Activated CD8-positive, alpha-beta memory T cell treated with anti-CD3 and anti-CD28 coated beads for 1 hour (primary cell): ENCODE results near the gene NOS1AP.

Experiments
- DNase-seq, 2 donors: peaks; one replicate each; pipeline ENCODE4 v3.0.0-alpha.2; 2020; ENCODE audit warnings: low read depth in 1 of 2; ENCODE audit errors: extremely low read depth in 1 of 2

NOS1AP gene

DNA sequence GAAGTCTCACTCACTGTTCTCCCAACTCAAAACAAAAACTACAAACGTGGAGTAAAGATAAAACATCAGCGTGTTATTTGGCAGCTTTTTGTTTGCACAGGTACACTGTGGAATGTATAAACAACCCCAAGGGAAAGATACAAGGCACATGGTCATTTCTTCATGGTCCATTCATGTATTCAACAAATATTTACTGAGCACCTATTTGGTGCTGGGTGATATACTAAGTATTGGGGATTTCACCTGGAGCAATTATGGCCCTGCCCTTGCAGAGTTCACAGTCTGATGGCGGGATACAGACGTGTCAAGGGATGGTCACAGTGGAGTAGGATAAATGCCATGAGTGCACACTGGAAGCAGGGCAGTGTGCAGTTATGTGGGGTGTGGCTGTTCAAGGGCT is 171.1 kb downstream of the NOS1AP start:
- no peak for DNase-seq

DNA sequence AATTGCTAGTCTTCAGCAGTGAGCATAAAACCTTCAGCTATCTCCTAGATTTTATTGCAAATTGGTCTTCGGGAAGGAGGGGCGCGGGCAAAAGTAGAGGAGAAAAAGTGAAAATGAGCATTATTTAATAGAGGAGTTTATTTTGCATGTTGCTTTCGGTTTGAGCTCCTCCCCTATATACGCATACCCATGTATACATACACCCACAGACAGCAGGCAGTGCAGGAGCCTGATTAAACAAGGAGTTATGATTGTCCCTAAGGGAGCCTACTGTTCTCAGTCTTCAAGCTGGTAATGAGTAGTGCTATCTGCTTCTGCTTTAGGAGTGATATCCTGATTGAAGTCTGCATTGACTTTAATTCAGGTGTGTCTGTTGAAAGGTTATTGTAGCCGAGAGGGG is 173.3 kb downstream of the NOS1AP start:
- DNase-seq: no peak

GRCh38 chr1:162248854-162249535 is 179.5 kb downstream of the NOS1AP start:
- DNase-seq: no peak

GRCh38 chr1:162250004-162250730 is 180.7 kb downstream of the NOS1AP start:
- no peak for DNase-seq

DNA sequence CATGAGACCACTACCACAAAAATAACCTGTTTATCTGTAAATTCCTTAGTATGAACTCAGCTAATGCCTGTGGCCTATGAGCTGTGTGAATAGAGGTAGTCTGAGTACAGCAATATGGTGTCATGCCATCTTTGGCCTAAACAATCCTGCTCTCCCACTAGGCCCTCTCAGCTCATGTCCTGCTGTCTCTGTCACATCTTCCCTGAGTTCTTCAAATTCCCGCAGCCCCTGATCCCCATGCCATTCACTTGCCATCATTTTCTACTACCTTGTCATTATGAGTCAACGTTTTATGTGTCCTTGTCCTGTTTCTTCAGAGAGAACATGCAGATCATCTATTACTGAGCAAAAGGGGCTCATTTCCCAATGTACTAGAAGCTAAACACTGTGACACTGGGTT is 181.6 kb downstream of the NOS1AP start:
- no peak for DNase-seq

DNA sequence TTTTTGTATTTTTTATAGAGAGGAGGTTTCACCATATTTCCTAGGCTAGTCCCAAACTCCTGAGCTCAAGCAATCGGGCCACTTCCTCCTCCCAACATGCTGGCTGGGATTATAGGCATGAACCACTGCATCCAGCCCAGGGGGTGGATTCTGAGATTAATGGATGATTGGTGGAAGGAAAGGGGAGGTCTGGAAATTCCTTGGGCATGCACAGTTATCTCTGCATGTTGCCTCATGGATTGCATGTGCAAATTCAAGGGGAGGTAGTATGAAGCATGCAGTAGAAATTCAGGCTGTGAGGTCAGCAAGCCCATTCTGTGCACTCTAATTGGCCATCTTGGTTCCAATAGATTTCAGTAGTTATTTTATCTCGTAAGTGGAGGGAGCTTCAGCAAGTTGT is 182.7 kb downstream of the NOS1AP start:
- no peak for DNase-seq

- DNase-seq: no peak
Observed at GRCh38 chr1:162253790-162254189, 184.3 kb downstream of the NOS1AP start.

- DNase-seq: no peak
Observed at GRCh38 chr1:162256287-162256686, 186.8 kb downstream of the NOS1AP start.

- no peak for DNase-seq
Observed at GRCh38 chr1:162258394-162258793, 188.9 kb downstream of the NOS1AP start.

DNA sequence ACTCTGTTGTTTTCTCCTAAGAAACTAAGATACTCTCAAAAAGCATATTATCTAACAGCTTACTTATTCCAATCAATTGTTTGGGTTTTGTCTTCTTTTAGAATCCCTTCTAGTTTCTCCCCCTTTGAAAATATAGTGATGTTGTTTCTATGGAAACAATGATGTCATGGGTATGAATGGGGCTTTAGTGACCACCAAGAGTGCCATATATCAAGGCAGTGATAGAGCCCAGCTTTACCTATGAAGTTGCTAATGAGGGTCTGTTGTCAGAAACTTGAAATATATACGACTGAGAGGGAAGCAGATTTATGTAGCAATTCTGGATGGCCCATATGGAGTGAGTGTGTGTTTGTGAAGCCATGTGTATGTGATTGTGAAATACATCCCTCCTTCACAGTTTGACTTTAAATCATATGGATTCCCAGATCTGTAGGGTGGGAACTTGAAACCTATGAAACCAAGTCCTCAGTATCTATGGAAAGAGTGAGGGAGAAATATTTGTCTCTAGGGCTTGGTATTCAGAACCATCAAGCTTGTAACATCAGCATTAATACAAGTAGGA is 190.5 kb downstream of the NOS1AP start:
- no peak for DNase-seq

- DNase-seq: no peak
Observed at GRCh38 chr1:162264108-162264507, 194.6 kb downstream of the NOS1AP start.

DNA sequence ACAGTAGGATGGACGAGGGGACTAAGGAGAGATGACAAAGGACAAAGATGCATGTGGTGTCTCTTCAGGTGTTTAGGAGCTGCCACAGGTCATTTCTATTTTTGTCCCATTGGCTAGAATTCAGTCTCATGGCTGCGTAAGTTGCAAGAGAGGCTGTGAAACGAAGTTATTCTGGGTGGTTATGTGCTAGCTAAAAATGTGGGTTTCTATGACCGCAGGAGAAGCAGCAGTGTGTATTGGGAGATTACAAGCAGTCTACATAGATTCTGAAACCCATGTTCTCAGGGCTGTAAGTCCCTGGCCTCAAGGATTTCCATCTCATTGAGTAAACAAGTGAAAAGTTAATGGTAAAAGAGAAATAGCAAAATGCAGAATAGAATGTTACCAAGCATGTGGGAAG is 196.5 kb downstream of the NOS1AP start:
- no peak for DNase-seq

DNA sequence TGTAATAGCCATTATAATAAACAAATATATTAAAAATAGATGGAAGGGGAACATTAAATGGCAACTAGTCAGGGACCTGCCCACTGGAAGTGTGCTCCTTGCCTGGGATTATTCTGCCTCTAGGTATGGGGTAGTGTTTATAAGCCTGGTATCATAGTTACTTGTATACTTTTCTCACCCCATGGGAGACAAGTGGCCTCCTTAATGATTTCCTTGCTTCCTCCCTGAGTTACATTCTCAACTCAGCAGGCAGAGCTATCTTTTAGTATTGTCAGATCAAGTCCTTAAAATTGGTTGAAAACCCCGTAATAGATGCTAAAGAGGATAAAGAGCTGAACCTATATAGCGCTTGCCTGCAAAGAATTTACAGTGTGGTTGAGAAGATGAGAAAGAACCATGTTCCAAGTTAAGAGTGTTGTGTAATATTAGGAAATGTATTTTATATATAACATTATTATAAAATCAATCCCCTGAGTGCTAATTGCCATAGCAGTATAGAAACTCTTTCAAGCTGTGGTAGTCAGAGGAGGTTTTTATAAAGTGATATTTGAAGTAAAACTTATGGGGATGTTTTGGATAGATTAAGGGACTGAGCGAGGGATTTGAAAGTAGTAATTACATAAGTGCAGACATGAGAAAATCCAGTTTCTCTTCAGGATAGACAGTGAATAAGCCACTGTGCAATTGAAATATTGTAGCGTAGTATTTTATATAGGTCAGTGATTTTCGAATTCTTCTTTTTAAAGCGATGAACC is 200.7 kb downstream of the NOS1AP start:
- no peak for DNase-seq

DNA sequence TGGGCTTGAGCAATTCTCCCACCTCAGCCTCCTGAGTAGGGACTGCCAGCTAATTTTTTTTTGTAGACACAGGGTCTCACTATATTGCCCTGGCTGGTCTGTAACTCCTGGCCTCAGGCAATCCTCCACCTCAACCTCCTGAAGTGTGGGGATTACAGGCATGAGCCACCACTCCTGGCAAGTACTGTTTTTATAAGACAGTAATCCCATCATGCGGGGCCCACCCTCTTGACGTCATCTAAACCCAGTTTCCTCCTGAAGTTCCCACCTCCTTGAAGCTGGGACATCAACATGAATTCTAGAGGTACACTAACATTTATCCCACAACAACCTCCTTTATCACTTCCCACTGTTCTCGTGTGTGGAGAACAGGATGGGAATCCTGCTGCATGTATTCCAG is 202.5 kb downstream of the NOS1AP start:
- no peak for DNase-seq

GRCh38 chr1:162272419-162272818 is 202.9 kb downstream of the NOS1AP start:
- no peak for DNase-seq

DNA sequence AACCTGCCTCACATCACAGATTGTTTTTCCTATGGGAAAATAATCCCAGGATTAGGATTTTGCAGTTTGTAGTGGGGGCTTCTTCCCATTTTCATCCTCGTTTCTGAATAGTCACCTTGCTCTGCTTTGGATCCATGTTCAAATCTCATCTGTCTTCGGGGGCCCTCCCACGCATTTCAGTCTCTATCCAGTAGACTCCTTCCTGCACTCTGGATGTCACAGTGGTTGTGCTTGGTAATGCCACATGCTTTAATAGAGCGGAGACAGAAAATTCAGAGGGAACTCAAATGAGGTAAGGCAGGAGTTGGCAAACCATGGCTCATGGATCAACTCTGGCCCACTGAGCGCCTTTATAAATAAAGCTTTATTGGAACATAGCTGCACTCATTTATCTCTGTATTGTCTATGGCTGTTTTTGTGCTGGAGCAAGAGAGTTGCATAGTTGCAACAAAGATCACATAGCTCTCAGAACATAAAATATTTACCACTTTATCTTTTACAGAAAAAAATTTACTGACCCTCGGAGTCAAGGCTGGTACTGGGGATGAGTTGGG is 206.2 kb downstream of the NOS1AP start:
- no peak for DNase-seq

GRCh38 chr1:162276493-162276892 is 207.0 kb downstream of the NOS1AP start:
- DNase-seq: no peak

DNA sequence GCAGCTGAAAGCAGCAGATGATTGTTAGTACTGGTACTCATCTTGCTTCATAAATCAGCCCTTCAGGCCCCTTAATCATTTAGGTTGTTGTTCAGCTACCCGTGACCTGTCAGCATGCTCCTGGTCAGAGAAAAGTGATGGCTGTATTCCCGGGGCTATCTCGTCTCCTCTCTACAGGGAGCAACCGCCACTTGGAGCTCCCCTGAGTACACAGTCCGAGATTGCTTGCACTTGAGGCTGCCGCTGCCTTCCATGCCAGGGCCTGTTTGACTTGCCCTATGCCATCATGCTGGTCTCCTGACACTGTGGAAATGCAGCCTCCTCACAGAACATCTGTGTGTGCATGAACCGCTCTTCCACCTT is 209.6 kb downstream of the NOS1AP start:
- no peak for DNase-seq

- no peak for DNase-seq
Observed at GRCh38 chr1:162281426-162281825, 211.9 kb downstream of the NOS1AP start.

DNA sequence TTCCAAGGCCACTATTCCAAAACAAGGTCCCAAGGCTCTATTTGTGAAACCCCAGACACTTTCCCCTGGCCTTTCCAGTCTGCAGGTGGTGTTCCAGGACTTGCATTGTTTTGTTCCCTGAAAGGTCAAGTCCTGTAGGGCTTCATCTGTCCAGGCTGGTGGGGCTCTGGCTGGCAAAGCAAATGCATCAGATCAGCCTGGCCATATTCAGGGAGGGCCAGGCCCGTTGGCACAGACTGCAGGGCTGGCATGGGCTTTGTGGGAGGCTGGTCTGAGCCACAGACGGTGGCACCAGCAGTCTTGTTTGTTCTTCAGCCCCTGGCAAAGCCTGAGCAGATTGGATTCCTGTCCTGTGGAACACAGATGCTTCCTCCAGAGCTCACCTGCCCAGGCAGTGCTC is 214.2 kb downstream of the NOS1AP start:
- no peak for DNase-seq

- no peak for DNase-seq
Observed at GRCh38 chr1:162284206-162284955, 214.9 kb downstream of the NOS1AP start.
